ENCODE measurements around the gene AMOTL2. TPM values are rescaled to one million over a fixed set of nuclear protein-coding genes. Genes with fewer than 3 reads are reported as not detected.
A peak's percentile ranks its signal among the peaks of the same experiment; 100 is the strongest.

Gene AMOTL2
- total RNA-seq, 4 donors from 2014 or later: 54.5 to 99.0 (median 59.1) TPM

DNA sequence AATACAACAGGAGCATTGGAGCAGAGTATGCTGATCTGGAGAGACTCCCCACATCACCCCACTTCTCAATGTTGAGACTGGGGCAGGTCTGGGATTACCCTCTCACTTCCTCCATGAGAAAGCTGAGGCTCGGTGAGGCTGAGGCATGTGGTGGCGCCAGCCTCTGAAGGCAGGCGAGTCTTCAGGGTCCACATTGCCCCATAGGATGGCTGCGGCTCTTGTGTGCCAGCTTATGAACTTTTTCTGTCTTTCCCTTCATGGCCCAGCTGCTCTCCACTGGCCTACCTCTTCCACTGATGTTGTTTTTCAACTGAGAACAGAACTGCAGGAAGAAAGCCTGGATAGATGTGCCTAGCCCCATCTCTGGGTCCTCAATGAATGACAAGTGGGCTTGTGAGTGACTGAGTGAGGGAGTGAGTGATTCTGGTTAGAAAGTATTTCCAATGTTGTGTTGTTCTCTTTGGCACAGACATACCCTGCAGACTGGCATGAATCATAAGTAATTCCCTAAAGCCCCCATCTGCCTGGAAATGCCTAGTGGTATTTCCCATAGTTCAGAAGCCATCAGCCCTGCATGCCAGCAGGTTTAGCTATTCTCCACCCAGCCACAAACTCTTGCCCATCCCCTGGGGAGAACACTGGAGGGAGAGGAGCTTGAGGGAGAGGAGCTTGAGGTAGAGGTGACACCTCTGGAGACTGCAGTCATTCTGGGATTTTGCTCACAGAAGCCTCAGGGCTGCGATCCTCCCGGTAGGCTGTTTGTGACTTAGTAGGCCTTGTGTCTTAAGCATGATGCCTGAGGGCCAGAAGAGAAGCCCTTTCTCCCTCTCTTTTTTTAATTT lies 56.9 kb downstream of the AMOTL2 start:
- Histone ChIP-seq H3K9me3 (no peaks in the 10 kb centered on the region), H3K27ac (peak overlapping the region; percentile 23 to 57 (median 46)), H3K4me3 (no peak overlapping the region), H3K4me1 (peaks cover 29 to 58% (median 40%) of the 10 kb centered on the region in 3 donors), H3K36me3 (no peaks in the 10 kb centered on the region), H3K27me3 (peaks cover 0 to 5% (median 0%) of the 10 kb centered on the region in 4 donors)
- WGBS, 2 donors: 83 to 85% methylated on average over 6 of the region's 6 CpGs
- intact Hi-C loops (cut with DNase I): no loop called here
- no peak for TF ChIP-seq POLR2A (IDR thresholded peaks at IDR 0.05)
- TF ChIP-seq, protein P1, sequence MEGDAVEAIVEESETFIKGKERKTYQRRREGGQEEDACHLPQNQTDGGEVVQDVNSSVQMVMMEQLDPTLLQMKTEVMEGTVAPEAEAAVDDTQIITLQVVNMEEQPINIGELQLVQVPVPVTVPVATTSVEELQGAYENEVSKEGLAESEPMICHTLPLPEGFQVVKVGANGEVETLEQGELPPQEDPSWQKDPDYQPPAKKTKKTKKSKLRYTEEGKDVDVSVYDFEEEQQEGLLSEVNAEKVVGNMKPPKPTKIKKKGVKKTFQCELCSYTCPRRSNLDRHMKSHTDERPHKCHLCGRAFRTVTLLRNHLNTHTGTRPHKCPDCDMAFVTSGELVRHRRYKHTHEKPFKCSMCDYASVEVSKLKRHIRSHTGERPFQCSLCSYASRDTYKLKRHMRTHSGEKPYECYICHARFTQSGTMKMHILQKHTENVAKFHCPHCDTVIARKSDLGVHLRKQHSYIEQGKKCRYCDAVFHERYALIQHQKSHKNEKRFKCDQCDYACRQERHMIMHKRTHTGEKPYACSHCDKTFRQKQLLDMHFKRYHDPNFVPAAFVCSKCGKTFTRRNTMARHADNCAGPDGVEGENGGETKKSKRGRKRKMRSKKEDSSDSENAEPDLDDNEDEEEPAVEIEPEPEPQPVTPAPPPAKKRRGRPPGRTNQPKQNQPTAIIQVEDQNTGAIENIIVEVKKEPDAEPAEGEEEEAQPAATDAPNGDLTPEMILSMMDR (IDR thresholded peaks at IDR 0.05): no peak
- no peak for DNase-seq

DNA sequence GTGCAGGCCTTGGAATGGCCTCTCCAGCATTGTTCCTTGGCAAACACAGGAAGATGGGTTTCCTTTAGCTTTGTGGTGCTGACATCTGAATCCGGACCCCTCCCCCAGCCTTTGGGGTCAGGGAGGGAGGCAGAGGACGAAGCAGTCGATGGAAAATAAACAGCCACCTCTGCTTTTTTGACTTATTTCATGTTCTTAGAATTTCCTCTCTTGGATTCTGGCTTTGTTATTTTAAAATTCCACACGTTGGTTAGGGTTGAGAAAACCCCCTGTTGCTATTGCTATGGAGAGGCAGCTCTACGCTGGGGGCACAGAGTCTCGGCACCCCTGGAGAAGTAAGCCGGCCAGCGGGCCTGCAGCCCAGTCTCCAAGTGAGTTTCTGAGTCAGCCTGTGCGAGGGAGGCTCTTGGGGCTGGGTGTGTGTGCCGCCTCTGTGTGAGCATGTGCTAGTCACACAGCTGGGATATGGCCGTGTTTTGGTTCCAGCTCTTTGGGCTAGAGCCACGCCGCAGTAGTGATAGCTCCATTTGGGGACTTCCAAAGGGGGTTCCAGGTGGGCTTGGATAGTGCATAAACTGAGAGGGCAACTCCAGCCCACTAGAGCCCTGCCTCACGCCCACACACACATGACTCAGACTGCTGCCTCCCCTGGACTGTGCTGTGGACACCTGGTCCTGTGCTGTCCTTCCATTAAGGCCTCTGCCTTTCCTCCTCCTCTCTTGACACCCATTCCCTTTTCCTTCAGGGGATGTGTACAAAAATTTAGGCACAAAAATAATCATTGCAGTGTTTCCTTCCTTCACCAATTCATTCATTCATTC lies 58.8 kb downstream of the AMOTL2 start:
- Histone ChIP-seq H3K27me3 (peaks cover 0 to 5% (median 0%) of the 10 kb centered on the region in 4 donors), H3K4me3 (no peak overlapping the region), H3K9me3 (no peaks in the 10 kb centered on the region), H3K4me1 (peaks cover 36 to 74% (median 49%) of the 10 kb centered on the region in 3 donors), H3K36me3 (no peaks in the 10 kb centered on the region), H3K27ac (peak overlapping the region; percentile 54 to 95 (median 94))
- intact Hi-C loops (cut with DNase I): no loop called here
- 50 to 54% methylated on average over 6 to 10 of the region's 14 CpGs for WGBS, 2 donors
- DNase-seq: no peak
- TF ChIP-seq POLR2A (IDR thresholded peaks at IDR 0.05): no peak
- TF ChIP-seq, protein P1 (IDR thresholded peaks at IDR 0.05): no peak

GRCh38 chr3:134314588-134315285 lies 59.5 kb downstream of the AMOTL2 start:
- peaks cover 34 to 80% (median 52%) of the 10 kb centered on the region in 3 donors for H3K4me1 ChIP-seq
- intact Hi-C loops (cut with DNase I): loop anchor here (5.0 kb wide), 1 partner anchor 53 kb away; no protein-coding TSS in a partner anchor
- no peak for DNase-seq

DNA sequence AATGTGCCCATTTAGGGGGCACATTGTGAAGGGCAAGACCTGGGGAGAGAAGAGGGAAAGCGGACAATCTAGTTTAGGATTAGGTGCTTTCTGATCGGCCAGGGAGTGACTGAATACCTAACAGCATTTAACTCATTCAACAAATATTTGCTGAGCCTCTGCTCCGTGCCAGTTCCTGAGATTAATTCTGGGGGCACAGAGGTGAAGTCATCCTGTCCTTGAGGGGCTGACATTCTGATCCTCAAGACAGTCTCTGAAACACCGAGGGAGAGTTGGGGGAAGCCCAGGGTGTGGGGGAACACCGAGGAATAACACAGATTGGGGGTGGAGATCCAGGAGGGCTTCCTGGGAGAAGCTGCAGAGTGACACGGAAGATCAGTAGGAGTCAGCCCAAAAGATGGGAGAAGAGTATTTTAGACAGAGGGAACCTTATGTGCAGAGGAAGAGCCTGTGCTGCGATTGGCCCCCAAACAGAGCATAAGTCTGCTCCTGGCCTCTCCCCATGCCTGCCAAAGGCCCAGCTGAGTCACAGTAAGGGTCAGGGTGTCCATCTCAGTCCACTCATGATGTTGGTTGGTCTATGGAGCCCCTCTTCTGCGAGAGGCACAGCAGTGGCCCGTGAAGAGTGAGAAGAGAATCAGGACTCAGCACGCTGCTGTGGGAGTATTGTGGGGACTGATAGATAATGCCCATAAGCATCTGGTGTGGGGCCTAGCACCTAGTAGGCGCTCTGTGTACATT lies 60.2 kb downstream of the AMOTL2 start:
- peaks cover 34 to 87% (median 56%) of the 10 kb centered on the region in 3 donors for H3K4me1 ChIP-seq
- DNase-seq: no peak
- TF ChIP-seq, protein P1 (IDR thresholded peaks at IDR 0.05): no peak
- TF ChIP-seq POLR2A (IDR thresholded peaks at IDR 0.05): no peak

More at GRCh38 chr3:134314588-134315285, 59.5 kb downstream of the AMOTL2 start:
- Histone ChIP-seq H3K9me3 (no peaks in the 10 kb centered on the region), H3K4me3 (no peak overlapping the region), H3K27ac (peak overlapping the region; percentile 90 to 95 (median 94)), H3K27me3 (peaks cover 0 to 5% (median 0%) of the 10 kb centered on the region in 4 donors), H3K36me3 (no peaks in the 10 kb centered on the region)
- TF ChIP-seq, protein P1 (IDR thresholded peaks at IDR 0.05): no peak
- no peak for TF ChIP-seq POLR2A (IDR thresholded peaks at IDR 0.05)
- WGBS, 2 donors: 53 to 83% methylated on average over 4 to 6 of the region's 6 CpGs

More for the DNA sequence above, 60.2 kb downstream of the AMOTL2 start:
- Histone ChIP-seq H3K4me3 (peak overlapping the region; percentile 42 to 67 (median 56)), H3K27me3 (peaks cover 0 to 5% (median 0%) of the 10 kb centered on the region in 4 donors), H3K27ac (peak overlapping the region; percentile 90 to 95 (median 94)), H3K36me3 (no peaks in the 10 kb centered on the region), H3K9me3 (no peaks in the 10 kb centered on the region)
- intact Hi-C loops (cut with DNase I): loop anchor here (5.0 kb wide), 1 partner anchor 53 kb away; no protein-coding TSS in a partner anchor
- WGBS, 2 donors: 60 to 64% methylated on average over 7 to 10 of the region's 11 CpGs

Measured in esophagus squamous epithelium (tissue), 5 donors.